IPS-11a (cell line): ENCODE results near the gene MLEC.

Experiments
- H3K4me3 ChIP-seq: one replicate; pipeline ENCODE4 v1.5.1; 2013; ENCODE audit warnings: low read depth, low read length, control low read depth

MLEC gene

GRCh38 chr12:120686690-120687577 is at the start of gene MLEC:
Gene MLEC, plus strand, starts transcription at chr12:120687149. Its CDS starts 148 bp downstream, at chr12:120687297.
- peak within 1 kb of the TSS; percentile 85 for H3K4me3 ChIP-seq

- H3K4me3 ChIP-seq = peak within 1 kb of the TSS; percentile 57
Measured at GRCh38 chr12:120639771-120640721, 46.9 kb upstream of the MLEC start, which contains the start of gene CABP1. Gene CABP1, plus strand, starts transcription at chr12:120640626. Its CDS starts 60 bp downstream, at chr12:120640686.

- peak overlapping the region; percentile 50 for H3K4me3 ChIP-seq
Measured at GRCh38 chr12:120640861-120641833, 45.8 kb upstream of the MLEC start.

GRCh38 chr12:120642121-120642520 is 44.8 kb upstream of the MLEC start:
- H3K4me3 ChIP-seq = no peak overlapping the region

GRCh38 chr12:120642826-120643225 is 44.1 kb upstream of the MLEC start:
- H3K4me3 ChIP-seq = no peak overlapping the region

- no peak overlapping the region for H3K4me3 ChIP-seq
Measured at GRCh38 chr12:120643574-120643973, 43.4 kb upstream of the MLEC start.

GRCh38 chr12:120646044-120646443 is 40.9 kb upstream of the MLEC start:
- no peak overlapping the region for H3K4me3 ChIP-seq

- H3K4me3 ChIP-seq = no peak overlapping the region
Measured at GRCh38 chr12:120647375-120647755, 39.6 kb upstream of the MLEC start.

- H3K4me3 ChIP-seq = no peak overlapping the region
Measured at GRCh38 chr12:120649442-120650232, 37.3 kb upstream of the MLEC start.

- H3K4me3 ChIP-seq = no peak overlapping the region
Measured at GRCh38 chr12:120650233-120650690, 36.7 kb upstream of the MLEC start.

GRCh38 chr12:120651821-120652220 is 35.1 kb upstream of the MLEC start:
- no peak overlapping the region for H3K4me3 ChIP-seq

GRCh38 chr12:120652656-120653435 is 34.1 kb upstream of the MLEC start:
- H3K4me3 ChIP-seq = no peak overlapping the region

- no peak overlapping the region for H3K4me3 ChIP-seq
Measured at GRCh38 chr12:120653611-120654010, 33.3 kb upstream of the MLEC start.

GRCh38 chr12:120654656-120655055 is 32.3 kb upstream of the MLEC start:
- no peak overlapping the region for H3K4me3 ChIP-seq

GRCh38 chr12:120656008-120656407 is 30.9 kb upstream of the MLEC start:
- no peak overlapping the region for H3K4me3 ChIP-seq

GRCh38 chr12:120658286-120659150 is 28.4 kb upstream of the MLEC start:
- no peak overlapping the region for H3K4me3 ChIP-seq

GRCh38 chr12:120659151-120659525 is 27.8 kb upstream of the MLEC start:
- no peak overlapping the region for H3K4me3 ChIP-seq

- no peak overlapping the region for H3K4me3 ChIP-seq
Measured at GRCh38 chr12:120661432-120661831, 25.5 kb upstream of the MLEC start.
